HG03571 (cell line): ENCODE results near the gene BSDC1.
A peak's percentile ranks its signal among the peaks of the same experiment; 100 is the strongest.
"Not testable (repeated sequence)": the region's sequence is repeated elsewhere in the genome, so short reads cannot be mapped to it uniquely, and the experiment has no call there.

Source experiments
- ATAC-seq: cut with Tn5 transposase; IDR thresholded peaks from one replicate; pipeline ENCODE4 v1.9.1; 2021; ENCODE audit not compliant: unreplicated experiment

Gene BSDC1

GRCh38 chr1:32394141-32394889, at the start of gene BSDC1:
Gene BSDC1, minus strand, starts transcription at chr1:32394441. Its CDS starts 27 bp downstream, at chr1:32394414.
- peak; percentile 96 for ATAC-seq

GRCh38 chr1:32441467-32441866, 47.2 kb upstream of the BSDC1 start:
- not testable (repeated sequence) for ATAC-seq

GRCh38 chr1:32438777-32439176, 44.5 kb upstream of the BSDC1 start:
- ATAC-seq = not testable (repeated sequence)

- ATAC-seq = no peak
Measured at GRCh38 chr1:32438136-32438535, 43.9 kb upstream of the BSDC1 start.

GRCh38 chr1:32431736-32432400, 37.6 kb upstream of the BSDC1 start:
- no peak for ATAC-seq

- no peak for ATAC-seq
Measured at GRCh38 chr1:32427264-32427963, 33.2 kb upstream of the BSDC1 start.

GRCh38 chr1:32426489-32427255, 32.4 kb upstream of the BSDC1 start:
- no peak for ATAC-seq

- ATAC-seq = no peak
Measured at GRCh38 chr1:32421775-32422174, 27.5 kb upstream of the BSDC1 start.

- no peak for ATAC-seq
Measured at GRCh38 chr1:32414186-32414886, 20.1 kb upstream of the BSDC1 start.

- no peak for ATAC-seq
Measured at GRCh38 chr1:32413507-32414185, 19.4 kb upstream of the BSDC1 start.

- no peak for ATAC-seq
Measured at GRCh38 chr1:32411261-32411660, 17.0 kb upstream of the BSDC1 start.

- ATAC-seq = no peak
Measured at GRCh38 chr1:32406629-32407111, 12.4 kb upstream of the BSDC1 start.

- ATAC-seq = no peak
Measured at GRCh38 chr1:32405672-32406467, 11.6 kb upstream of the BSDC1 start.

GRCh38 chr1:32404946-32405345, 10.7 kb upstream of the BSDC1 start:
- ATAC-seq = no peak

GRCh38 chr1:32400876-32401631, 6.8 kb upstream of the BSDC1 start:
- no peak for ATAC-seq

- ATAC-seq = no peak
Measured at GRCh38 chr1:32399843-32400242, 5.6 kb upstream of the BSDC1 start.

- no peak for ATAC-seq
Measured at GRCh38 chr1:32398401-32398800, 4.2 kb upstream of the BSDC1 start.

GRCh38 chr1:32396524-32396923, 2.3 kb upstream of the BSDC1 start:
- ATAC-seq = not testable (repeated sequence)
